HG02973 (cell line): ENCODE measurements around the gene POLR2E.
"Not testable (repeated sequence)": the region's sequence is repeated elsewhere in the genome, so short reads cannot be mapped to it uniquely, and the experiment has no call there.

Experiments
- ATAC-seq: cut with Tn5 transposase; IDR thresholded peaks from one replicate; pipeline ENCODE4 v1.9.1; 2021; ENCODE audit warnings: moderate library complexity; ENCODE audit not compliant: unreplicated experiment

The POLR2E gene

GRCh38 chr19:1126984-1127760 is 32.0 kb upstream of the POLR2E start:
- ATAC-seq: no peak

GRCh38 chr19:1125601-1126467 is 30.7 kb upstream of the POLR2E start:
- ATAC-seq: no peak

GRCh38 chr19:1123885-1124677 is 28.9 kb upstream of the POLR2E start:
- ATAC-seq: no peak

- no peak for ATAC-seq
Measured at GRCh38 chr19:1123381-1123780, 28.2 kb upstream of the POLR2E start.

- ATAC-seq: no peak
Measured at GRCh38 chr19:1122972-1123363, 27.8 kb upstream of the POLR2E start.

GRCh38 chr19:1122021-1122971 is 27.1 kb upstream of the POLR2E start:
- no peak for ATAC-seq

- no peak for ATAC-seq
Measured at GRCh38 chr19:1121395-1121794, 26.2 kb upstream of the POLR2E start.

- no peak for ATAC-seq
Measured at GRCh38 chr19:1119475-1120217, 24.5 kb upstream of the POLR2E start.

- no peak for ATAC-seq
Measured at GRCh38 chr19:1118999-1119398, 23.8 kb upstream of the POLR2E start.

- no peak for ATAC-seq
Measured at GRCh38 chr19:1117654-1118053, 22.5 kb upstream of the POLR2E start.

- no peak for ATAC-seq
Measured at GRCh38 chr19:1116726-1117581, 21.8 kb upstream of the POLR2E start.

- ATAC-seq: no peak
Measured at GRCh38 chr19:1115646-1116420, 20.7 kb upstream of the POLR2E start.

- ATAC-seq: not testable (repeated sequence)
Measured at GRCh38 chr19:1114728-1115127, 19.6 kb upstream of the POLR2E start.

GRCh38 chr19:1113986-1114483 is 18.9 kb upstream of the POLR2E start:
- ATAC-seq: no peak

- no peak for ATAC-seq
Measured at GRCh38 chr19:1113030-1113985, 18.1 kb upstream of the POLR2E start.

GRCh38 chr19:1112268-1113029 is 17.3 kb upstream of the POLR2E start:
- ATAC-seq: no peak
